HG03439 (cell line): ENCODE data around the gene RPTOR.

Source experiments
- ATAC-seq: cut with Tn5 transposase; IDR thresholded peaks from one replicate; pipeline ENCODE4 v1.9.1; 2021; ENCODE audit warnings: mild to moderate bottlenecking, moderate library complexity; ENCODE audit not compliant: unreplicated experiment

RPTOR gene

GRCh38 chr17:80774146-80774545 lies 229.5 kb downstream of the RPTOR start:
- ATAC-seq, result no peak

- ATAC-seq, result no peak
Observed at GRCh38 chr17:80774643-80775281, 230.1 kb downstream of the RPTOR start.

GRCh38 chr17:80775863-80776262 lies 231.2 kb downstream of the RPTOR start:
- ATAC-seq, result no peak

- ATAC-seq, result no peak
Observed at GRCh38 chr17:80777274-80777673, 232.6 kb downstream of the RPTOR start.

GRCh38 chr17:80778716-80779115 lies 234.1 kb downstream of the RPTOR start:
- no peak for ATAC-seq

- no peak for ATAC-seq
Observed at GRCh38 chr17:80779336-80779735, 234.7 kb downstream of the RPTOR start.

GRCh38 chr17:80779961-80780380 lies 235.3 kb downstream of the RPTOR start:
- no peak for ATAC-seq

GRCh38 chr17:80780381-80781198 lies 236.0 kb downstream of the RPTOR start:
- no peak for ATAC-seq

GRCh38 chr17:80781211-80781610 lies 236.6 kb downstream of the RPTOR start:
- no peak for ATAC-seq

GRCh38 chr17:80781807-80782277 lies 237.2 kb downstream of the RPTOR start:
- ATAC-seq, result no peak

GRCh38 chr17:80782536-80783427 lies 238.1 kb downstream of the RPTOR start:
- no peak for ATAC-seq

GRCh38 chr17:80783486-80783885 lies 238.8 kb downstream of the RPTOR start:
- no peak for ATAC-seq

- no peak for ATAC-seq
Observed at GRCh38 chr17:80783971-80784370, 239.3 kb downstream of the RPTOR start.

GRCh38 chr17:80785477-80786178 lies 241.0 kb downstream of the RPTOR start:
- no peak for ATAC-seq

- ATAC-seq, result no peak
Observed at GRCh38 chr17:80786470-80786869, 241.8 kb downstream of the RPTOR start.

GRCh38 chr17:80786887-80787286 lies 242.2 kb downstream of the RPTOR start:
- ATAC-seq, result no peak

GRCh38 chr17:80787881-80788280 lies 243.2 kb downstream of the RPTOR start:
- ATAC-seq, result no peak

- ATAC-seq, result no peak
Observed at GRCh38 chr17:80789356-80789902, 244.8 kb downstream of the RPTOR start.

- no peak for ATAC-seq
Observed at GRCh38 chr17:80790021-80790765, 245.6 kb downstream of the RPTOR start.
